ENCODE data around the gene EEIG1.

DNA sequence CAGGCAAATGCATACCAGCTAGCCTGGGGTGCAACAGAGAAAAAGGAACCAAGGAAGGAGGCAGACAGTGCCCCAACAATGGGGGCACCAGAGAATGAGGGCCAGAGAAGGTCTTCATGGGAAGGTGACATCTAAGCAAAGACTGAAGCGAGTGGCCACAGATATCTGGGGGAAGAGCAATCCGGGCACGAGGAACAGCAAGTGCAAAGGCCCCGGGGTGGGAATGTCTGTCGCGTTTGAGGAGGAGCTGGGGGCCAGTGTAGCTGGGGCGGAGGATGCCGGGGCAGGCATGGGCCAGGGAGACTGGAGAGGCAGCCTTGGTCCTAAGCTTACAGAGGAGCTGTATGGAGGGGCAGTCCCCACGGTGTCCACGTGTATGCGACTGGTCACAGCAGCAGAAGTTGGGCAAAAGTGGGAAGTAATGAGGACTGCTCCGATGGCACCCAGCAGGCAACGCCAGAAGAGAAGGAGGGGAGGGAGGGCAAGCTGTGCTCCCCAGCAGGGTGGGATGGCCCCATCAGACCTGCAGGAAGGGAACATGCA lies 19.1 kb downstream of the EEIG1 start:
- TF ChIP-seq ZNF274 (IDR thresholded peaks at IDR 0.05; ENCODE audit: low read depth, low read length) (no peak), YY1 (IDR thresholded peaks at IDR 0.05; ENCODE audit: insufficient read depth, insufficient read length) (no peak)

Measured in NT2/D1 (cell line).